Measurements from ENCODE around the gene CUL4A. TPM values are rescaled to one million over a fixed set of nuclear protein-coding genes. Genes with fewer than 3 reads are reported as not detected.

Gene CUL4A
- total and polyA plus RNA-seq, 9 of the 15 experiments (the other 6 are each of a cell fraction or from before 2014, with no cell fraction given) = 21.1 to 92.0 (median 63.2) TPM

GRCh38 chr13:113296823-113297369, 87.5 kb downstream of the CUL4A start, which contains the start of gene LAMP1 (continued):
- TF ChIP-seq ARID3A (IDR thresholded peaks at IDR 0.05; ENCODE audit: borderline replicate concordance, low read depth, low read length) (no peak), RBM14 (IDR thresholded peaks at IDR 0.05; ENCODE audit: borderline replicate concordance, insufficient read depth, low read depth, low read length) (no peak), FOXA3 (CRISPR knock-in tag; conservative IDR thresholded peaks at IDR 0.05 in 1 of 2, IDR thresholded peaks at IDR 0.05 in 1 of 2) (no peak), ARHGAP35 (IDR thresholded peaks at IDR 0.05; ENCODE audit: partially characterized antibody) (no peak), CCNT2 (IDR thresholded peaks at IDR 0.05; ENCODE audit: borderline replicate concordance, extremely low read depth, insufficient read length, low read depth, low read length) (peak; percentile 95), ZNF436 (CRISPR knock-in tag; IDR thresholded peaks at IDR 0.05) (no peak), CBX8 (IDR thresholded peaks at IDR 0.05; ENCODE audit: borderline replicate concordance, extremely low read depth, low read depth, low read length, poor library complexity, severe bottlenecking) (no peak), RFX7 (CRISPR knock-in tag; IDR thresholded peaks at IDR 0.05) (no peak), THRAP3 (IDR thresholded peaks at IDR 0.05; ENCODE audit: borderline replicate concordance) (no peak), ZBTB7A (IDR thresholded peaks at IDR 0.05; ENCODE audit: borderline replicate concordance, control insufficient read depth, low read depth, low read length) (0 out of 2 replicates have a peak, but pooled peaks have one; percentile 14), ZNF57 (CRISPR knock-in tag; IDR thresholded peaks at IDR 0.05) (no peak), SREBF2 (CRISPR knock-in tag; IDR thresholded peaks at IDR 0.05) (no peak), E2F8 (IDR thresholded peaks at IDR 0.05; ENCODE audit: low read depth, partially characterized antibody) (peak; percentile 82), LARP7 (IDR thresholded peaks at IDR 0.05) (0 out of 2 replicates have a peak, but pooled peaks have one; percentile 56), ZFP36 (IDR thresholded peaks at IDR 0.05; ENCODE audit: low read depth, low read length, partially characterized antibody) (no peak), SPI1 (IDR thresholded peaks at IDR 0.05; ENCODE audit: borderline replicate concordance, low read depth, low read length) (peak; percentile 98), XRCC3 (IDR thresholded peaks at IDR 0.05) (no peak), ZSCAN29 (IDR thresholded peaks at IDR 0.05) (no peak), BRCA1 (IDR thresholded peaks at IDR 0.05) (no peak), BRCA1 (CRISPR knock-in tag; IDR thresholded peaks at IDR 0.05) (no peak), TCF7 (IDR thresholded peaks at IDR 0.05; ENCODE audit: borderline replicate concordance) (0 out of 2 replicates have a peak, but pooled peaks have one; percentile 12), TFE3 (CRISPR knock-in tag; IDR thresholded peaks at IDR 0.05) (peak; percentile 100), KAT2B (IDR thresholded peaks at IDR 0.05; ENCODE audit: low read depth, low read length) (no peak)

All from K562 (cell line).